ENCODE measurements around the gene PM20D1. TPM values are rescaled to one million over a fixed set of nuclear protein-coding genes. Genes with fewer than 3 reads are reported as not detected.

PM20D1 gene
- polyA plus RNA-seq, 3 donors: not detected

- H3K9ac ChIP-seq (ENCODE audit: insufficient read depth, low read length, poor library complexity, severe bottlenecking): no peak overlapping the region
- H3K27me3 ChIP-seq (ENCODE audit: control insufficient read depth in 2 of 2, insufficient read depth in 2 of 2, low read length in 2 of 2): peaks cover 5 to 10% of the 10 kb centered on the region in 2 donors
- intact Hi-C loops (cut with micrococcal nuclease): no loop called here
- Mint-ChIP-seq H3K9me3 (peaks cover 0 to 1% (median 0%) of the 10 kb centered on the region in 7 donors), H3K27ac (no peak overlapping the region), H3K4me3 (no peak overlapping the region), H3K36me3 (no peaks in the 10 kb centered on the region), H3K27me3 (ENCODE audit: low read depth in 3 of 3) (peaks cover 0 to 6% (median 3%) of the 10 kb centered on the region in 3 donors), H3K4me1 (no peaks in the 10 kb centered on the region)
- WGBS (ENCODE audit: insufficient coverage): no CpG with 5 or more reads among the region's 2 CpGs
- H3K36me3 ChIP-seq (replicated peaks in 1 of 2; ENCODE audit: control insufficient read depth in 1 of 2, insufficient read depth in 2 of 2, low read length in 2 of 2): no peaks in the 10 kb centered on the region
- H3K9me3 ChIP-seq (replicated peaks in 1 of 2; ENCODE audit: control insufficient read depth in 1 of 2, insufficient read depth in 1 of 2, low read length in 2 of 2): peaks cover 0 to 7% of the 10 kb centered on the region in 2 donors
- no peak for DNase-seq
- no peak for TF ChIP-seq CTCF (IDR thresholded peaks at IDR 0.05)
- no peaks in the 10 kb centered on the region for H4K20me1 ChIP-seq (ENCODE audit: insufficient read depth, low read length)
- H3K27ac ChIP-seq (ENCODE audit: low read depth in 1 of 2, low read length in 2 of 2): no peak overlapping the region
- H3K4me1 ChIP-seq (ENCODE audit: control insufficient read depth in 1 of 2, insufficient read depth in 2 of 2, low read length in 2 of 2): no peaks in the 10 kb centered on the region
- H3K4me3 ChIP-seq (replicated peaks in 1 of 3; ENCODE audit: low read depth in 2 of 3, low read length in 3 of 3): no peak overlapping the region
- no peak overlapping the region for H3K4me2 ChIP-seq (replicated peaks; ENCODE audit: extremely low read depth, low read length, poor library complexity, severe bottlenecking)
- no peaks in the 10 kb centered on the region for H3K79me2 ChIP-seq (ENCODE audit: insufficient read depth, low read length)
- H2AFZ ChIP-seq (ENCODE audit: insufficient read depth, low read depth, low read length, poor library complexity, severe bottlenecking): no peak overlapping the region
Observed at GRCh38 chr1:205870236-205870635, 20.3 kb upstream of the PM20D1 start.

GRCh38 chr1:205861540-205861939 lies 11.6 kb upstream of the PM20D1 start:
- Histone ChIP-seq H3K4me1 (ENCODE audit: control insufficient read depth in 1 of 2, insufficient read depth in 2 of 2, low read length in 2 of 2) (no peaks in the 10 kb centered on the region), H3K27me3 (ENCODE audit: control insufficient read depth in 2 of 2, insufficient read depth in 2 of 2, low read length in 2 of 2) (no peaks in the 10 kb centered on the region), H3K9me3 (replicated peaks in 1 of 2; ENCODE audit: control insufficient read depth in 1 of 2, insufficient read depth in 1 of 2, low read length in 2 of 2) (no peaks in the 10 kb centered on the region), H4K20me1 (ENCODE audit: insufficient read depth, low read length) (no peaks in the 10 kb centered on the region), H3K36me3 (replicated peaks in 1 of 2; ENCODE audit: control insufficient read depth in 1 of 2, insufficient read depth in 2 of 2, low read length in 2 of 2) (no peaks in the 10 kb centered on the region), H3K9ac (ENCODE audit: insufficient read depth, low read length, poor library complexity, severe bottlenecking) (no peak overlapping the region), H3K27ac (ENCODE audit: low read depth in 1 of 2, low read length in 2 of 2) (no peak overlapping the region), H2AFZ (ENCODE audit: insufficient read depth, low read depth, low read length, poor library complexity, severe bottlenecking) (no peak overlapping the region), H3K79me2 (ENCODE audit: insufficient read depth, low read length) (no peaks in the 10 kb centered on the region), H3K4me3 (replicated peaks in 1 of 3; ENCODE audit: low read depth in 2 of 3, low read length in 3 of 3) (no peak overlapping the region), H3K4me2 (replicated peaks; ENCODE audit: extremely low read depth, low read length, poor library complexity, severe bottlenecking) (no peak overlapping the region)
- peaks cover 6% of the 10 kb centered on the region for H3K4me1 Mint-ChIP-seq
- no peak for TF ChIP-seq CTCF (IDR thresholded peaks at IDR 0.05)
- no CpG with 5 or more reads among the region's 2 CpGs for WGBS (ENCODE audit: insufficient coverage)
- intact Hi-C loops (cut with micrococcal nuclease): no loop called here
- peaks cover 3 to 10% (median 4%) of the 10 kb centered on the region in 3 donors for H3K27me3 Mint-ChIP-seq (ENCODE audit: low read depth in 3 of 3)
- H3K9me3 Mint-ChIP-seq: peaks cover 0 to 5% (median 3%) of the 10 kb centered on the region in 7 donors
- H3K36me3 Mint-ChIP-seq: no peaks in the 10 kb centered on the region
- no peak overlapping the region for H3K4me3 Mint-ChIP-seq
- DNase-seq: no peak
- no peak overlapping the region for H3K27ac Mint-ChIP-seq

Measured in CD14-positive monocyte (primary cell).